Vagina (tissue), 2 donors: ENCODE data around the gene RASAL2.

Experiments used
- POLR2A ChIP-seq, 2 donors: fragments of 450-650 bp; IDR thresholded peaks; one replicate each; pipeline ENCODE4 v1.6.1; 2017; ENCODE audit warnings: antibody characterized with exemption in 2 of 2, mild to moderate bottlenecking in 2 of 2, moderate library complexity in 2 of 2
- TF ChIP-seq, protein P1 (sequence below), 3 experiments: fragments of 450-650 bp in 2 of 3; fragments of 200-600 bp in 1 of 3; sonication (generic) in 1 of 3; IDR thresholded peaks; one replicate each; pipeline ENCODE4 v1.5.1; 2017 to 2019; ENCODE audit warnings: antibody characterized with exemption in 3 of 3, mild to moderate bottlenecking in 2 of 3, moderate library complexity in 2 of 3

DNA sequence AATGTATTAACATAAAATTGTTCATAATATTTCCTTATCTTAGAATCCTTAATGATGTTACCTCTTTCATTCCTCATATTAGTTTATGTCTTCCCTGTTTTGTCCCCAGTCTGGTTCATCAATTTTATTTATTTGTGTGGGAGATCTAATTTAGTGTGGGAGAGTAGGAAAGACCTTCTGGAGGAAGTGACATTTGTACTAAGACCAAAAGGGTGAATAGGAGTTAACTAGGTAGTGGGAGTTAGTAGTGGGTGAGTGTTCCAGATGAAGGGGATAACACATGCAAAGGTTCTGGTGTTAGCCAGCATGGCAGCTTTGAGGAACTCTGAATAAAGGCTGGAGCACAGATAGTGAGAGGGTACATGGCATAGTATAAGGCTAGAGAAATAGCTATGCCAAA, 21.4 kb downstream of the RASAL2 start:
- TF ChIP-seq, protein P1, sequence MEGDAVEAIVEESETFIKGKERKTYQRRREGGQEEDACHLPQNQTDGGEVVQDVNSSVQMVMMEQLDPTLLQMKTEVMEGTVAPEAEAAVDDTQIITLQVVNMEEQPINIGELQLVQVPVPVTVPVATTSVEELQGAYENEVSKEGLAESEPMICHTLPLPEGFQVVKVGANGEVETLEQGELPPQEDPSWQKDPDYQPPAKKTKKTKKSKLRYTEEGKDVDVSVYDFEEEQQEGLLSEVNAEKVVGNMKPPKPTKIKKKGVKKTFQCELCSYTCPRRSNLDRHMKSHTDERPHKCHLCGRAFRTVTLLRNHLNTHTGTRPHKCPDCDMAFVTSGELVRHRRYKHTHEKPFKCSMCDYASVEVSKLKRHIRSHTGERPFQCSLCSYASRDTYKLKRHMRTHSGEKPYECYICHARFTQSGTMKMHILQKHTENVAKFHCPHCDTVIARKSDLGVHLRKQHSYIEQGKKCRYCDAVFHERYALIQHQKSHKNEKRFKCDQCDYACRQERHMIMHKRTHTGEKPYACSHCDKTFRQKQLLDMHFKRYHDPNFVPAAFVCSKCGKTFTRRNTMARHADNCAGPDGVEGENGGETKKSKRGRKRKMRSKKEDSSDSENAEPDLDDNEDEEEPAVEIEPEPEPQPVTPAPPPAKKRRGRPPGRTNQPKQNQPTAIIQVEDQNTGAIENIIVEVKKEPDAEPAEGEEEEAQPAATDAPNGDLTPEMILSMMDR (IDR thresholded peaks at IDR 0.05), result no peak
- TF ChIP-seq POLR2A (IDR thresholded peaks at IDR 0.05), result no peak
